HepG2 (cell line): Measurements from ENCODE around the gene PIP5K1A. TPM values are rescaled to one million over a fixed set of nuclear protein-coding genes. Genes with fewer than 3 reads are reported as not detected.
A peak's percentile ranks its signal among the peaks of the same experiment; 100 is the strongest.

Experiments
- AGO2 ChIP-seq: fragments of 200-400 bp; formaldehyde crosslinking; optimal IDR thresholded peaks from 2 replicates; pipeline ENCODE3; 2017; ENCODE audit warnings: mild to moderate bottlenecking, low read depth, low read length, moderate library complexity
- CHCHD3 ChIP-seq: sonication (generic); formaldehyde crosslinking; IDR thresholded peaks from 2 replicates; pipeline ENCODE4 v1.8.0; 2022; ENCODE audit warnings: mild to moderate bottlenecking, missing genetic modification reagents, moderate library complexity
- DRAP1 ChIP-seq: IDR thresholded peaks from 2 replicates; pipeline ENCODE4 v1.6.1; 2016; ENCODE audit warnings: missing genetic modification reagents, missing compliant biosample characterization
- FOXK1 ChIP-seq: sonication (generic); formaldehyde crosslinking; IDR thresholded peaks from 2 replicates; pipeline ENCODE4 v1.4.0; 2020; ENCODE audit warnings: low read depth, missing genetic modification reagents, borderline replicate concordance
- HOXA3 ChIP-seq: sonication (generic); formaldehyde crosslinking; IDR thresholded peaks from 2 replicates; pipeline ENCODE4 v1.5.0; 2020; ENCODE audit warnings: missing genetic modification reagents
- JDP2 ChIP-seq: sonication (generic); formaldehyde crosslinking; IDR thresholded peaks from 2 replicates; pipeline ENCODE4 v1.8.1; 2022; ENCODE audit warnings: missing genetic modification reagents, borderline replicate concordance
- MAX ChIP-seq: IDR thresholded peaks from 2 replicates; pipeline ENCODE4 v1.6.1; 2012; ENCODE audit warnings: inconsistent platforms
- MBD4 ChIP-seq: IDR thresholded peaks from 2 replicates; pipeline ENCODE4 v1.6.1; 2012; ENCODE audit warnings: low read length, inconsistent platforms, borderline replicate concordance
- MNT ChIP-seq: fragments of 450-650 bp; IDR thresholded peaks from 2 replicates; pipeline ENCODE4 v1.6.1; 2016
- NKX3-1 ChIP-seq: sonication (generic); formaldehyde crosslinking; IDR thresholded peaks from 2 replicates; pipeline ENCODE4 v1.5.0; 2020; ENCODE audit warnings: missing genetic modification reagents
- NPAS2 ChIP-seq: sonication (generic); formaldehyde crosslinking; IDR thresholded peaks from 2 replicates; pipeline ENCODE4 v1.8.0; 2022; ENCODE audit warnings: mild to moderate bottlenecking, missing genetic modification reagents, borderline replicate concordance
- NR2F6 ChIP-seq, 2 experiments: IDR thresholded peaks; 2 replicates each; pipeline ENCODE4 v1.6.1; 2016; ENCODE audit warnings: antibody characterized with exemption in 1 of 2, mild to moderate bottlenecking in 1 of 2
- PHF5A ChIP-seq: IDR thresholded peaks from one replicate; pipeline ENCODE4 v1.6.1; 2018; ENCODE audit warnings: low read depth, missing genetic modification reagents; ENCODE audit not compliant: unreplicated experiment
- POLR2A ChIP-seq, 2 experiments: IDR thresholded peaks; 2 replicates each; pipeline ENCODE4 v1.6.1; 2011; ENCODE audit warnings: low read depth in 2 of 2, low read length in 2 of 2, mild to moderate bottlenecking in 1 of 2, moderate library complexity in 1 of 2; ENCODE audit not compliant: insufficient read depth in 1 of 2
- RBFOX2 ChIP-seq: fragments of 200-400 bp; formaldehyde crosslinking; IDR thresholded peaks from 2 replicates; pipeline ENCODE4 v1.6.1; 2017; ENCODE audit warnings: low read depth, mild to moderate bottlenecking, low read length
- REPIN1 ChIP-seq: sonication (generic); formaldehyde crosslinking; IDR thresholded peaks from 2 replicates; pipeline ENCODE4 v1.8.0; 2022; ENCODE audit warnings: missing genetic modification reagents, low read depth, mild to moderate bottlenecking, borderline replicate concordance
- RFX1 ChIP-seq: fragments of 450-650 bp; IDR thresholded peaks from 2 replicates; pipeline ENCODE4 v1.6.1; 2017
- SALL2 ChIP-seq: sonication (generic); formaldehyde crosslinking; IDR thresholded peaks from 2 replicates; pipeline ENCODE4 v1.8.1; 2023; ENCODE audit warnings: mild to moderate bottlenecking, missing genetic modification reagents, inconsistent platforms
- SRSF9 ChIP-seq: fragments of 200-400 bp; formaldehyde crosslinking; IDR thresholded peaks from 2 replicates; pipeline ENCODE4 v1.6.1; 2018; ENCODE audit warnings: borderline replicate concordance, mild to moderate bottlenecking, low read depth, low read length; ENCODE audit not compliant: insufficient read depth, poor library complexity, severe bottlenecking
- ZBTB39 ChIP-seq: sonication (generic); formaldehyde crosslinking; IDR thresholded peaks from 2 replicates; pipeline ENCODE4 v1.5.0; 2020; ENCODE audit warnings: missing genetic modification reagents
- ZNF205 ChIP-seq: IDR thresholded peaks from 2 replicates; pipeline ENCODE4 v1.6.1; 2018; ENCODE audit warnings: missing biosample characterization, missing genetic modification reagents
- ZNF382 ChIP-seq: sonication (generic); formaldehyde crosslinking; IDR thresholded peaks from 2 replicates; pipeline ENCODE4 v1.5.0; 2020; ENCODE audit warnings: missing genetic modification reagents, mild to moderate bottlenecking, borderline replicate concordance
- ZNF558 ChIP-seq: sonication (generic); formaldehyde crosslinking; IDR thresholded peaks from 2 replicates; pipeline ENCODE4 v1.9.0; 2022; ENCODE audit warnings: mild to moderate bottlenecking, missing genetic modification reagents, borderline replicate concordance
- ZNF576 ChIP-seq: sonication (generic); formaldehyde crosslinking; IDR thresholded peaks from 2 replicates; pipeline ENCODE4 v1.4.0; 2020; ENCODE audit warnings: mild to moderate bottlenecking, missing genetic modification reagents
- ZNF674 ChIP-seq: sonication (generic); formaldehyde crosslinking; IDR thresholded peaks from 2 replicates; pipeline ENCODE4 v1.5.0; 2020; ENCODE audit warnings: low read depth, mild to moderate bottlenecking, missing genetic modification reagents
- polyA plus RNA-seq, 8 experiments: library from polyadenylated mRNA; depleted of rRNA in 3 of 8; stranded (reverse) in 7 of 8; unstranded in 1 of 8; fragments of >200 nt; fragmentation: Illumina TruSeq in 4 of 8; extraction: Trizol in 4 of 8; gene quantifications; 2 replicates each; pipeline versions ENCODE4 v1.2.1 to v1.2.3, GENCODE V29; 2011 to 2016; ENCODE audit warnings: low read depth in 4 of 8, missing spikeins in 1 of 8, mixed read lengths in 1 of 8; ENCODE audit not compliant: insufficient read depth in 1 of 8
- total RNA-seq, 5 experiments: library from RNA; depleted of rRNA; stranded (reverse); fragments of >200 nt; fragmentation: Illumina TruSeq; extraction: Trizol; gene quantifications; 2 replicates each; pipeline ENCODE4 v1.2.3, GENCODE V29; 2016; ENCODE audit warnings: low read depth in 1 of 5
- TF ChIP-seq, protein P1 (sequence below): sonication (generic); formaldehyde crosslinking; IDR thresholded peaks from 2 replicates; pipeline ENCODE4 v1.4.0; 2020; ENCODE audit warnings: low read depth, mild to moderate bottlenecking, missing genetic modification reagents

The PIP5K1A gene
- total and polyA plus RNA-seq, 2 of the 13 experiments (the other 11 are each of a cell fraction or from before 2014, with no cell fraction given): 45.3 to 65.1 TPM

DNA sequence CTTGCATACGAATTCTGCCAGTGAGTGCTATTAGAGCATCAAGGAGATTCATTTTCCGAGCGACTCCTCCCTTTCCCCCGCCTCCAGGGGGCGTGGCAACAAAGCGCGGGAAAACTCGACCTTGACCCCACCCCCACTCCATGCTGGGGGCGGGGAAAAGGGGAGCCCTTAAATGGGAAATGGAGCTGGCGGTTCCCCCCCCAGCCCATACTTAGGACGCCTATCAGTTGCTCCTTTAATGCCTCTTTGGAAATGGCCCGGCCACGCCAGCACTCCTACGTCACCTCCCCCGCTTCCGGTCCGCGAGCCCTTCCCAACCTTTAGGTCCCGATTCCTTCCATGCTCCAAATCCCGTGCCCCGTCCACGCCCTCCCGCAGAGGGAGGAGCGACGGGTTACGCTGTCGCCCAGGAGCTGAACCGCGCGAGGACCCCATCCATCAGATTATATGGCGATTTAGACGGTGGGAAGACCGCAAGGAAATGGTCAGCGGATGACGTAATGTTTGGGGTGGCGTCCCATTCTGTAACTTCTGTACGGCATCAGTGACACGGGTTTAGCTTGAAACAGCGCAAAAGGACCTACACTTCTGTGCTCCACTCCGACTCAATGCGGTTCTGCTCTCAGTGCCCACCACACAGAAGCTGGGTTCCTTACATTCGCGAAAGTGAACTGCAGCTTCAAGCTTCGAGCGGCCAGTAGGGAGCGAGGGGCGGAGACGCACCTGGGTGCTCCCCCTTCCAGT, 83.0 kb downstream of the PIP5K1A start (continued):
- TF ChIP-seq ZNF674 (CRISPR knock-in tag): no peak
- TF ChIP-seq DRAP1 (CRISPR knock-in tag): peak; percentile 77
- peak; percentile 80; the same call in 1 of the 2 replicates for TF ChIP-seq ZNF558
- TF ChIP-seq NKX3-1 (CRISPR knock-in tag): no peak
- TF ChIP-seq ZNF205 (CRISPR knock-in tag): no peak
- no peak for TF ChIP-seq SALL2 (CRISPR knock-in tag)
- no peak for TF ChIP-seq MNT
- TF ChIP-seq ZNF576: no peak
- TF ChIP-seq POLR2A (IDR thresholded peaks at IDR 0.05; ENCODE audit: insufficient read depth in 1 of 2, low read depth in 2 of 2, low read length in 2 of 2): peak; percentile 71 to 87
- TF ChIP-seq MAX: peak; percentile 80
- no peak for TF ChIP-seq PHF5A
- peak; percentile 82 for TF ChIP-seq NR2F6 (IDR thresholded peaks at IDR 0.05)
- TF ChIP-seq NR2F6 (CRISPR knock-in tag; IDR thresholded peaks at IDR 0.05): peak; percentile 79
- TF ChIP-seq AGO2: no peak
- peak; percentile 3; the same call in 1 of the 2 replicates for TF ChIP-seq RBFOX2
- no peak for TF ChIP-seq RFX1
- no peak; the same call in 1 of the 2 replicates for TF ChIP-seq FOXK1 (CRISPR knock-in tag)
- TF ChIP-seq ZBTB39: 0 out of 2 replicates have a peak, but pooled peaks have one; percentile 70
- no peak for TF ChIP-seq CHCHD3
- TF ChIP-seq MBD4: no peak
- TF ChIP-seq ZNF382: no peak
- TF ChIP-seq REPIN1 (CRISPR knock-in tag): peak; percentile 60
- peak; percentile 98 for TF ChIP-seq HOXA3 (CRISPR knock-in tag)
- no peak for TF ChIP-seq SRSF9
- no peak for TF ChIP-seq JDP2 (CRISPR knock-in tag)
- TF ChIP-seq, protein P1, sequence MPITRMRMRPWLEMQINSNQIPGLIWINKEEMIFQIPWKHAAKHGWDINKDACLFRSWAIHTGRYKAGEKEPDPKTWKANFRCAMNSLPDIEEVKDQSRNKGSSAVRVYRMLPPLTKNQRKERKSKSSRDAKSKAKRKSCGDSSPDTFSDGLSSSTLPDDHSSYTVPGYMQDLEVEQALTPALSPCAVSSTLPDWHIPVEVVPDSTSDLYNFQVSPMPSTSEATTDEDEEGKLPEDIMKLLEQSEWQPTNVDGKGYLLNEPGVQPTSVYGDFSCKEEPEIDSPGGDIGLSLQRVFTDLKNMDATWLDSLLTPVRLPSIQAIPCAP: no peak; the same call in 1 of the 2 replicates
- TF ChIP-seq NPAS2 (CRISPR knock-in tag): no peak
